HG02852 (cell line): ENCODE measurements around the gene CCDC69.
A peak's percentile ranks its signal among the peaks of the same experiment; 100 is the strongest.
"Not testable (repeated sequence)": the region's sequence is repeated elsewhere in the genome, so short reads cannot be mapped to it uniquely, and the experiment has no call there.

Experiments used
- ATAC-seq: cut with Tn5 transposase; IDR thresholded peaks from one replicate; pipeline ENCODE4 v1.9.1; 2021; ENCODE audit warnings: mild to moderate bottlenecking, moderate library complexity; ENCODE audit not compliant: unreplicated experiment

CCDC69 gene

GRCh38 chr5:151222790-151223446 is 974 bp downstream of the CCDC69 start:
- ATAC-seq, result peak; percentile 66

GRCh38 chr5:151222054-151222789 is 1.7 kb downstream of the CCDC69 start:
- ATAC-seq, result no peak

DNA sequence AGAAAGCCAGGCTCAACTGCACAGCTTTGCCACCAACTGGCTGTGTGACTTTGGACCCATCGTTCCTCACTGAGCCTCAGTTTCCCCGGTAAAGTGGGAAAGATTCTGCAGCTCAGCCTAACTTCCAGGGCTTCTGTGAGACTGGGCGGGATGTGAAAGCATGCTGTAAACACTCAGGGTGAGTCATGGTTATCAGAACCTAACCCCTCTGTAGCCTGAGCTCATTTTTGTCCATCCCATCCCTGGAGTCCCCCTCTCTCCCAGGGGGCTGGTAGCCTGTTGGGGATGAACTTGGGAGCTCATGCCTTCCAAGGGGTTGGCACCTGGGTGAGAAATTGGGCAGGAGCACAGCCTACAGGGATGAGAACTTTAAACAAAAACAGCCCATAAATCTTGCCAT is 2.3 kb downstream of the CCDC69 start:
- no peak for ATAC-seq

GRCh38 chr5:151219789-151220188 is 4.1 kb downstream of the CCDC69 start:
- no peak for ATAC-seq

- no peak for ATAC-seq
These were observed 4.8 kb downstream of the CCDC69 start for GRCh38 chr5:151219138-151219537.

GRCh38 chr5:151218177-151218576 is 5.7 kb downstream of the CCDC69 start:
- ATAC-seq, result no peak

- no peak for ATAC-seq
These were observed 7.1 kb downstream of the CCDC69 start for GRCh38 chr5:151216781-151217180.

DNA sequence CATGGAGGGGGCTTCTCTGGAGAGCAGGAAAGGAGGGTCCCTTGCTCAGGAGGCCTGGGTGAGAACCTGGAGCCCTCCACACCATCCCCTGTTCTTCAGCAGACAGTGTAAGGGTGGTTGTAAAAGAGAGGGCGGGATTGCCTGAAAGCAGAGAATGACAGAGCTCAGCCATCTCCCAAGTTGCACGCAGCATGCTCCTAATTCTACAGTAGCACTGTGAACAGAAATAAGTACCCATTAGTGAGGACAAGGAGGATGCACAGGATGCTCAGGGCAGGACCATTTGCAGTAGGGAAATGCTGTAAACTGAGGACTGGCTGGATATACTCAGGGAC is 8.4 kb downstream of the CCDC69 start:
- no peak for ATAC-seq

DNA sequence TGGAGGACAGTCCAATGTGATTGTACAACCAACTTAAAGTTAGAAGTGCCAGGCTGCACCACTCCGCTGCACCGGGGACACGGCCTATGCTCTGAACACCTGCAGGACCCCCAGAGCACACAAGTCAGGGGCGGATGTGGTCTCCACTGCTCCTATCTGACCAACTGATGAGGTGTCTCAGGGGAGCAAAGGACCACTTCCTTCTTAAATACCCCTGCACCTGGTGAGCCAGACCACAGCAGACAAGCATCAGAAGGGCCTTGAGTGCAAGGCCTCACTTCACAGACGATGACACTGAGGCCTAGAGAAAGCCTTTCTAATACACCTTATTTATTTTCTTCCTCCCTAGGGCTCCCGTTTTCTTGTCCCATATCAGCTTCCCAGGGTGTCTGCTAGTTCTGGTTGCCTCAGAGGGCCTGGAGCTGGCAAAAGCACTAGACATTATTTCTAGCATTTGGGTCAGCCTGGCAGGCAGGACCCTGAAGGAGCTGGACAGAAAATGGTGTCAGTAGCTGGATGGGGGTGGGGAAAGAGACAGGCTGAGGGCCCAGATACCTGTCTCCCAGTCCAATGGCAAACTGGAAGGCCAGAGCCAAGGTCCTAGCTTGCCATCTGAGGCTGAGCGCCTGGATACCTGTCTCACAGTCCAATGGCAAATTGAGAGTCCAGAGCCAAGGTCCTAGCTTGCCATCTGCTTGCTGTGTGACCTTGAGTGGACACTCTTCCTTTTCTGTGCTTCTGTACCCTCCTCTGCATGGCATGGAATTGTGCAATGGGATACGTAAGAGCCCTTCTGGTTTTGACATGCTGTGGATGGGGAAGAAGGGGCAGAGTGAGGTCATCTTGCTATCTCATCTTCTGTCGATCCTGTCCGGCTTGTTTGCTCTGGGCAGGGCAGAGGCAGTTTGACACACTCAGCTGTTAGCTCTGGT is 9.0 kb downstream of the CCDC69 start:
- peak; percentile 57 for ATAC-seq

- ATAC-seq, result peak; percentile 73
These were observed 9.9 kb downstream of the CCDC69 start for GRCh38 chr5:151213803-151214613.

DNA sequence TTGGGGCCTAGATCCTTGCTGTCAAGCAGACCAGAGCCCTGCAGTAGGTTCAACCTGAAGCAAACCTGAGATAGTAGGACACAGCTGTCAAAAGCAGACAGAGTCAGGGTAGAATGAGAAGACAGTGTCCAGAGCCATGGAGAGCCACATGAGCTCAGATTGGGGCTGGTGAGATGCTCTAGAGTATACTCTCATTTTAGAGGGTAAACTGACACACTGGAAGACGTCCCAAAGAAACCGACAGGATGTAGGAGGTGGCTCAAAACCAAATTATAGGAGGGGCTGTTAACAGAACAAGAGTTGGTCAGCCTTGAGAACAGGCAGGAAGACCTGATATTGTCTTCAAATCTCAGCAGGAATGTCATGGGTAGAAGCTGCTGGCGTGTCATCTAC is 11.5 kb downstream of the CCDC69 start:
- ATAC-seq, result no peak

DNA sequence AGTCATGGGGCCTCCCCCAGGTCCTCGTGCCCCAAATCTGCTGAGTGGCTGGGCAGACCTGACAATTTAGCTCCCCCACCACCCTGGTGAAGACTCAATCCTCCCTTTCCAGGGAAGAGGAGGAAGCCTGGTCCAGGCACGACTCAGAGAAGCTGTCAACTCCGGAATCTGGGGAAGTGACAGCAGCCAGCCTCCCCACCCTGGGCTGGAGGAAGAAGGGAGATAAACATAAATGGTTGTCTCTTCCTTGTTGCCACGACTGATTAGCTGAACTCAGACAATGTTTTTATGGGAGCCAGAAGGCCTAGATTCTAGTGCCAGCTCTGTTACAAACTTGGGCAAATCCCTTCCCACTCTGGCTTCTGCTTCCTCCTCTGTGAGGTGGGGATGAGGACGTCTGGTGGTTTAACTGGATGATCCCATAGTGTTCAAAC is 15.4 kb downstream of the CCDC69 start:
- ATAC-seq, result no peak

DNA sequence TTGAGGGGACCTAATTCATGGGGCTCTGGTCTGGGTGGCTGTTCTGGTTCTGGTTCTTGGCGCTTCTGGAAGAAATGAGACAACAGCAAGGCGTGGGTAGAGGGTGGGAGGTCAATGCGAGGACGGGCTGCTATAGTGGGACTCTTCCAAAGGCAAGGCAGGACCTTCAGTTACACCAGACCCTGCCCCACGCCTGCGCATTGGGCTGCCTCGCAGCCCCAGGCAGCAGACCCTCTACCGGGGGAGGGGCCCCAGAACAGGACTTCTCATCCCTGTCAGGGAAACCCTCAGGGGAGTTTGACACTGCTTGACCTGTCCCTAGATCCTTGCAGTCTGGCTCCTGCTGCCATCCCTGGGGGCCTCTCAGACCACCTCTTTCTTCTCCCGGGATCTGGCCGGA is 18.5 kb downstream of the CCDC69 start:
- no peak for ATAC-seq

GRCh38 chr5:151204051-151204450 is 19.8 kb downstream of the CCDC69 start:
- no peak for ATAC-seq

DNA sequence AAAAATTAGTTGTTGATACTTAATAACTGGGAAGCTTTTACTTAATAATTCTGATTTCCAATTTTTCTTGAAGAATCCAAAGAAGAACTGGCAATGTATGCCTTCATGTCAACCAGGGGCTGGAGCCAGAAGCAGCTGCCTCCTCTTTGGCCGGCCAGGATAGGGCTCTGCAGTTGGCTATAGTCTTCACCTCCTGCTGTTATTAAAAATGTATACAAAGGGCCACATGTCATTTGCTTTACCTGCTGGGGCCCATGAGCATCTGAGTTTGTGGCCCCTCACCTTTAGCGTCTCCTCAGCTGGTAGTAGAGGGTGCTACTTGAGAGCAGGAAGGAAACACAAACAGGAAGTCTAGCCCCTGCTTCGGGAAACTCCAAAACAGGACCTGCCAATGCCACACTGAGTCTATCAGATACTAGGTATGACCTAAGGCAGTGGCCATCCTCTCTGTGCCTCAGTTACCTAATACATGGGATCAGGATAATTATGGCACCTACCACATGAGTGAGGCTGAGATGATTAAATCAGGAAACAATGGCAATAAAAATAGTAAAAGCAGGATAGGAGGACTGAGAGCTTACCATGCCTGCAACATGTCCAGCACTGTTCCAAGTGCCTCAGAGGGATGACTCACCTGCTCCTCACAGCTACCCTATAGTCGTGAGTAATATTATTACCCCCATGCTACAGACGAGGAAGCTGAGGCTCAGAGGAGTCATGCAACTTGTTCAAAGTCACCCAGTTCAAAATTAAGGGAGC is 21.3 kb downstream of the CCDC69 start:
- ATAC-seq, result no peak

- ATAC-seq, result no peak
These were observed 22.8 kb downstream of the CCDC69 start for GRCh38 chr5:151200913-151201595.

GRCh38 chr5:151199581-151200185 is 24.2 kb downstream of the CCDC69 start:
- no peak for ATAC-seq

GRCh38 chr5:151198861-151199260 is 25.0 kb downstream of the CCDC69 start:
- ATAC-seq, result no peak

DNA sequence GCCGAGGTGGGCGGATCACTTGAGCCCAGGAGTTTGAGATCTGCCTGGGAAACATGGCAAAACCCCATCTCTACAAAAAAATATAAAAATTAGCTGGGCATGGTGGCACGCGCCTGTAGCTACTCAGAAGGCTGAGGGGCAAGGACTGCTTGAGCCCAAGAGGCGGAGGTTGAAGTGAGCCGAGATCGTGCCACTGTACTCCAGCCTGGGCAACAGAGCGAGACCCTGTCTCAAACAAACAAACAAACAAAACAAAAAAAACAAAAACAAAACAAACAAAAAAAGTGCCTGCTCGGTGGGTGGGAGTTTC is 26.6 kb downstream of the CCDC69 start:
- not testable (repeated sequence) for ATAC-seq
